ENCODE results near the gene FBXW8.

Gene FBXW8
- total RNA-seq, result 6.6 to 33.5 (median 13.4) reads per million in 9 experiments

GRCh38 chr12:116910645-116911451 lies at the start of gene FBXW8:
Gene FBXW8 (plus strand): TSS chr12:116910950. CDS start chr12:116911038, 88 bp downstream.
- Mint-ChIP-seq H3K36me3 (ENCODE audit: insufficient read depth) (peaks cover 5% of the 10 kb centered on the region), H3K4me3 (peak within 1 kb of the TSS; percentile 87 to 92), H3K27me3 (no peaks in the 10 kb centered on the region), H3K9me3 (no peaks in the 10 kb centered on the region), H3K4me1 (ENCODE audit: low read depth in 2 of 2) (peaks cover 22 to 36% of the 10 kb centered on the region in 2 donors), H3K27ac (peak within 1 kb of the TSS; percentile 90 to 95)
- peak; percentile 93 for ATAC-seq (replicated peaks)
- peak; percentile 51 to 55 (median 55) for DNase-seq

- no peak overlapping the region for H3K4me3 Mint-ChIP-seq
- H3K9me3 Mint-ChIP-seq, result no peaks in the 10 kb centered on the region
- H3K27ac Mint-ChIP-seq, result no peak overlapping the region
- peaks cover 34 to 53% of the 10 kb centered on the region in 2 donors for H3K27me3 Mint-ChIP-seq
- H3K36me3 Mint-ChIP-seq (ENCODE audit: insufficient read depth), result peaks cover 4% of the 10 kb centered on the region
- DNase-seq (no peak), ATAC-seq (replicated peaks) (peak; percentile 65)
- H3K4me1 Mint-ChIP-seq (ENCODE audit: low read depth in 2 of 2), result peaks cover 0 to 4% of the 10 kb centered on the region in 2 donors
Observed at GRCh38 chr12:116861320-116861719, 49.4 kb upstream of the FBXW8 start.

GRCh38 chr12:116862167-116862566 lies 48.6 kb upstream of the FBXW8 start:
- peaks cover 0 to 4% of the 10 kb centered on the region in 2 donors for H3K4me1 Mint-ChIP-seq (ENCODE audit: low read depth in 2 of 2)
- no peak overlapping the region for H3K4me3 Mint-ChIP-seq
- DNase-seq (no peak), ATAC-seq (replicated peaks) (no peak)
- no peak overlapping the region for H3K27ac Mint-ChIP-seq
- no peaks in the 10 kb centered on the region for H3K9me3 Mint-ChIP-seq
- H3K36me3 Mint-ChIP-seq (ENCODE audit: insufficient read depth), result peaks cover 4% of the 10 kb centered on the region
- peaks cover 30 to 45% of the 10 kb centered on the region in 2 donors for H3K27me3 Mint-ChIP-seq

GRCh38 chr12:116863275-116863767 lies 47.4 kb upstream of the FBXW8 start:
- no peaks in the 10 kb centered on the region for H3K9me3 Mint-ChIP-seq
- DNase-seq (no peak), ATAC-seq (replicated peaks) (no peak)
- H3K27ac Mint-ChIP-seq, result peak overlapping the region in 1 of 2 donors; percentile 51
- no peaks in the 10 kb centered on the region for H3K36me3 Mint-ChIP-seq (ENCODE audit: insufficient read depth)
- no peak overlapping the region for H3K4me3 Mint-ChIP-seq
- peaks cover 20 to 33% of the 10 kb centered on the region in 2 donors for H3K27me3 Mint-ChIP-seq
- H3K4me1 Mint-ChIP-seq (ENCODE audit: low read depth in 2 of 2), result peaks cover 0 to 4% of the 10 kb centered on the region in 2 donors

- DNase-seq (no peak), ATAC-seq (replicated peaks) (no peak)
- Mint-ChIP-seq H3K36me3 (ENCODE audit: insufficient read depth) (no peaks in the 10 kb centered on the region), H3K4me3 (no peak overlapping the region), H3K27ac (no peak overlapping the region), H3K9me3 (no peaks in the 10 kb centered on the region), H3K27me3 (peaks cover 20 to 31% of the 10 kb centered on the region in 2 donors), H3K4me1 (ENCODE audit: low read depth in 2 of 2) (peaks cover 0 to 4% of the 10 kb centered on the region in 2 donors)
Observed at GRCh38 chr12:116864371-116865160, 46.2 kb upstream of the FBXW8 start.

- no peaks in the 10 kb centered on the region for H3K4me1 Mint-ChIP-seq (ENCODE audit: low read depth in 2 of 2)
- peaks cover 20 to 35% of the 10 kb centered on the region in 2 donors for H3K27me3 Mint-ChIP-seq
- H3K4me3 Mint-ChIP-seq, result no peak overlapping the region
- DNase-seq (no peak), ATAC-seq (replicated peaks) (no peak)
- no peaks in the 10 kb centered on the region for H3K36me3 Mint-ChIP-seq (ENCODE audit: insufficient read depth)
- no peak overlapping the region for H3K27ac Mint-ChIP-seq
- no peaks in the 10 kb centered on the region for H3K9me3 Mint-ChIP-seq
Observed at GRCh38 chr12:116867523-116867922, 43.2 kb upstream of the FBXW8 start.

GRCh38 chr12:116870306-116870705 lies 40.4 kb upstream of the FBXW8 start:
- Mint-ChIP-seq H3K4me3 (no peak overlapping the region), H3K27me3 (peaks cover 21 to 44% of the 10 kb centered on the region in 2 donors), H3K27ac (no peak overlapping the region), H3K4me1 (ENCODE audit: low read depth in 2 of 2) (peaks cover 0 to 1% of the 10 kb centered on the region in 2 donors), H3K36me3 (ENCODE audit: insufficient read depth) (no peaks in the 10 kb centered on the region), H3K9me3 (no peaks in the 10 kb centered on the region)
- ATAC-seq (replicated peaks), result no peak
- no peak for DNase-seq

GRCh38 chr12:116874324-116874995 lies 36.3 kb upstream of the FBXW8 start:
- no peak for DNase-seq
- peaks cover 54 to 84% of the 10 kb centered on the region in 2 donors for H3K27me3 Mint-ChIP-seq
- H3K36me3 Mint-ChIP-seq (ENCODE audit: insufficient read depth), result peaks cover 3% of the 10 kb centered on the region
- H3K4me3 Mint-ChIP-seq, result no peak overlapping the region
- H3K9me3 Mint-ChIP-seq, result no peaks in the 10 kb centered on the region
- no peak overlapping the region for H3K27ac Mint-ChIP-seq
- peaks cover 11 to 12% of the 10 kb centered on the region in 2 donors for H3K4me1 Mint-ChIP-seq (ENCODE audit: low read depth in 2 of 2)
- ATAC-seq (replicated peaks), result no peak

- ATAC-seq (replicated peaks) (no peak), DNase-seq (no peak)
- Mint-ChIP-seq H3K9me3 (no peaks in the 10 kb centered on the region), H3K27me3 (peaks cover 62 to 90% of the 10 kb centered on the region in 2 donors), H3K36me3 (ENCODE audit: insufficient read depth) (peaks cover 3% of the 10 kb centered on the region), H3K27ac (no peak overlapping the region), H3K4me3 (no peak overlapping the region), H3K4me1 (ENCODE audit: low read depth in 2 of 2) (peaks cover 21 to 23% of the 10 kb centered on the region in 2 donors)
Observed at GRCh38 chr12:116876151-116876869, 34.4 kb upstream of the FBXW8 start.

- no peak for ATAC-seq (replicated peaks)
- H3K4me1 Mint-ChIP-seq (ENCODE audit: low read depth in 2 of 2), result peaks cover 20 to 23% of the 10 kb centered on the region in 2 donors
- no peaks in the 10 kb centered on the region for H3K9me3 Mint-ChIP-seq
- DNase-seq, result no peak
- no peak overlapping the region for H3K27ac Mint-ChIP-seq
- peaks cover 82 to 94% of the 10 kb centered on the region in 2 donors for H3K27me3 Mint-ChIP-seq
- peak overlapping the region; percentile 64 to 75 for H3K4me3 Mint-ChIP-seq
- peaks cover 3% of the 10 kb centered on the region for H3K36me3 Mint-ChIP-seq (ENCODE audit: insufficient read depth)
Observed at GRCh38 chr12:116878567-116879508, 31.9 kb upstream of the FBXW8 start.

GRCh38 chr12:116879509-116880212 lies 31.1 kb upstream of the FBXW8 start:
- Mint-ChIP-seq H3K4me1 (ENCODE audit: low read depth in 2 of 2) (peaks cover 20 to 23% of the 10 kb centered on the region in 2 donors), H3K4me3 (peak overlapping the region; percentile 64 to 75), H3K36me3 (ENCODE audit: insufficient read depth) (peaks cover 3% of the 10 kb centered on the region), H3K9me3 (no peaks in the 10 kb centered on the region), H3K27ac (no peak overlapping the region), H3K27me3 (peaks cover 81 to 94% of the 10 kb centered on the region in 2 donors)
- no peak for ATAC-seq (replicated peaks)
- no peak for DNase-seq
